GM21447 (cell line): ENCODE results near the gene UBE2Q1.

ENCODE experiments used
- ATAC-seq: cut with Tn5 transposase; IDR thresholded peaks from one replicate; pipeline ENCODE4 v1.9.1; 2021; ENCODE audit not compliant: unreplicated experiment

Gene UBE2Q1

GRCh38 chr1:154512760-154513159 is 45.7 kb downstream of the UBE2Q1 start:
- ATAC-seq = no peak

GRCh38 chr1:154503898-154504297 is 54.6 kb downstream of the UBE2Q1 start:
- ATAC-seq = no peak

- ATAC-seq = no peak
These were observed 55.7 kb downstream of the UBE2Q1 start for GRCh38 chr1:154502744-154503115.

GRCh38 chr1:154502066-154502743 is 56.3 kb downstream of the UBE2Q1 start, which contains the start of the genes SHE and TDRD10:
TSS of gene SHE (minus strand) at chr1:154502412. CDS start at chr1:154502026, 386 bp downstream.
TSS of gene TDRD10 (plus strand) at chr1:154502219. CDS start at chr1:154506904, 4,685 bp downstream.
- no peak for ATAC-seq

- no peak for ATAC-seq
These were observed 56.9 kb downstream of the UBE2Q1 start for GRCh38 chr1:154501423-154502065.

- no peak for ATAC-seq
These were observed 57.9 kb downstream of the UBE2Q1 start for GRCh38 chr1:154500533-154500932.

- ATAC-seq = no peak
These were observed 59.0 kb downstream of the UBE2Q1 start for GRCh38 chr1:154499446-154499845.
